Articular chondrocyte of knee joint (primary cell): ENCODE data around the gene C5orf24. TPM values are rescaled to one million over a fixed set of nuclear protein-coding genes. Genes with fewer than 3 reads are reported as not detected.

Experiments used
- total RNA-seq: library from RNA; depleted of rRNA; stranded (reverse); fragments of >200 nt; gene quantifications from 2 replicates; pipeline ENCODE4 v1.2.3, GENCODE V29; 2012

The C5orf24 gene
- 53.9 and 62.1 TPM in 2 replicates for total RNA-seq

DNA sequence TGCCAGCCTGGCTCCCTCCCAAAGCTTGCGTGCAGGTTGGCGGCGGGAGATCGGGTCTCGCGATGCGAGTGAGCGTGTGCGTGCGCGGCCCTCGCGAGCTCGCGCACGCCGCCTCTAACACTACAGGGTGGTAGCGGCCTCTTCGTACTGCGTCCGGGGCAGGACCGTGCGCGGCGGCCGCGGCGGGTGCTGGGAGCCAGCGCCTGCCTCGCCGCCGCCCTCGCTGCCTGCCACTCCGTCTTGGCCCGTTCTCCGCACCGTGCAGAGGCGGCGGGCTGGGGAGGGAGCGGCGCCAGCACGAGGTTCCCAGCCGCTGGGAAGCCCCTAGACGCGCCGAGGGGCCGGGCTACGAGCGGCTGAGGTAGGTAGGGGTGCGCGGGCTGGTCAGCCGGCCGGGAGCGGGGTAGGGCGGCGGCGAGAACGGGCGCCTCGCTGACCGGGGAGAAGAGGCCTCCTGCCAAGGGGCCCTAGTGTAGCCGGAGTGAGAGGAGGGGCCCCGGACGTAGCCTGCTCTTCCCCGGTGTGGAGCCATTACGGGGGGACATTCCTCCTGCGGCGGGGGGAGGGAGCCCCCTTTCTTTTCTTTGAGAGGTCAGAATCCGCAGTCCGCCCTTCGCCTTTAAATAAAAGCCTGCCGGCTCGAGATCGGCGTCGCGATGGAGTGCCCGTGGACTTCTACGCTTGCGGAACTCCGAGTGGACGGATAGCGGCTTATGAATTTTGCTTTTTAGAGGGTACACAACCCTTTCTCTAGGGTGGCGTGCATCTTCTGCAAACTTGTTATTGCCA, at the start of gene C5orf24:
TSS of gene C5orf24 (plus strand) at position 117 of the 789 bp plus-strand sequence. CDS start 8,933 bp downstream, outside the sequence.

DNA sequence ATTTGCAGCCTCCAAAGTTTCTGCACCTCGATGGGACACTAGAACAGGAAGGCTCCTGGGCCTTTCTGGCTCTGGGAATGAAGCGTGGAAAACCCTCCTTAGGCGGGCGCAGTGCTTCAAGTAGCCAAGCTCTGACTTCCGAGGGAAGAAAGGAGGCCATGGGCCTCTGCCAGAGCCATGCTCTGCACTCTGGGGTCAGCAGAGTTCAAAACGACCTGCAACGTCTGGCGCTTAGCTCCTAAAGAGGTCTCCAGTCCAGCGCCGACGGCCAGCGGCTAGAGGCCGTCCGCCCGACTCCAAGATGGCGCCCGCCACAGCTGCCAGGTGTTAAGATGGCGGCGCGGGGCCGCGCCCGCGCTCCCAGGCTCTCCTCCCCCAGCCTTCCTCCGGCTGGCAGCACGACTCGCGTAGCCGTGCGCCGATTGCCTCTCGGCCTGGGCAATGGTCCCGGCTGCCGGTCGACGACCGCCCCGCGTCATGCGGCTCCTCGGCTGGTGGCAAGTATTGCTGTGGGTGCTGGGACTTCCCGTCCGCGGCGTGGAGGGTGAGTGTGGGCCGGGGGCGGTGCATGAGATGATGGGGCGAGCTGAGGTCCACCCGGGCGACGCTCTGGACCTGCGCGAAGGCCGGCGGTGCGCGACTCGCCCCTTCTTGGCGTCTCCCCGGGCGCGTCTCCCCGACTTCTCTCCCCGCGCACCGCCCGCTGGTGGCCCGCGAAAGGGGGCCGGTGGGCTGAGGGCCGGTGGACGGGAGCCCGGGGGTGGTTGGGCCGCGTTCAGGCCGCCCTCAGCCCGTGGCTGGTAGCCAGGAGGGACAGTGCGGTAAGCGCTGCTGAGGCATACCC, 28.4 kb downstream of the C5orf24 start, which contains the start of gene TXNDC15:
TSS of gene TXNDC15 (plus strand) at position 385 of the 844 bp plus-strand sequence. CDS start at position 442, 57 bp downstream.

DNA sequence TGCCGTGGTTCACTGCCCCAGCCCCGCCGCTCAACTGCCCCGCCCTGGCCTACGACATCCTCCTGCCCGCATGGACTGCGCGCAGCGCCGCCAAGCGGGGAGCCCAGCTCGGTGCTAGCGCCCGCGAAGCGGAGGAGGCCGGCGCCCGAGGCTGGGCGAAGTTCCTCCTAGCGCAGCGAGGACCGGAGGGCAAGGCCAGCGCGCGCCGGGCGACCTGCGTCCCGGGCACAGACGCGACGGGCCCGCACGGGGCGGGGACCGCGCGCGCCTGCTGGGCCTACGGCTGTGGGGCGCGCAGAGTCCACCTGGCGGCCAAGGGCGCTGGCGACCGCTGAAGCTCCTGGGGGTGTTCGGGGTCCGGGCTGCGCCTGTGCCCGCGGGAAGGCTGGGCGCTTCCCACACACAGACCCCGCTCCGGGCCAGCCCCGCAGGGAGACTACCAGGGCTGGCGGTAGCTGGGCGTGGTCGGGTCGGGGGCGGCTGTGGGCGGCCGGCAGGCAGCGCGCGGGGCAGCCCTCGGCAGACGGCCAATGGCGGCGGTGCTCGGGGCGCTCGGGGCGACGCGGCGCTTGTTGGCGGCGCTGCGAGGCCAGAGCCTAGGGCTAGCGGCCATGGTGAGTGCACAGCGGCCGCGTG, 59.0 kb downstream of the C5orf24 start, which contains the start of gene PCBD2:
TSS of gene PCBD2 (plus strand) at position 522 of the 636 bp plus-strand sequence. CDS start at position 531, 9 bp downstream.

Other genes with a start within 250 kb of the C5orf24 start
- gene SAR1B, start 213.1 kb upstream of the C5orf24 start, total RNA-seq: 87.9 and 103 TPM in 2 replicates
- gene SEC24A, start 197.2 kb upstream of the C5orf24 start, total RNA-seq: 38.5 and 42.2 TPM in 2 replicates
- gene CAMLG, start 107.4 kb upstream of the C5orf24 start, total RNA-seq: 50.5 and 52.9 TPM in 2 replicates
- 29.4 and 32.0 TPM in 2 replicates for gene DDX46, start 87.2 kb upstream of the C5orf24 start, total RNA-seq
- 129 and 131 TPM in 2 replicates for gene TXNDC15, start 28.4 kb downstream of the C5orf24 start, total RNA-seq
- gene PCBD2, start 59.2 kb downstream of the C5orf24 start, total RNA-seq: 7.7 and 9.0 TPM in 2 replicates
- 0.13 and 0.32 TPM in 2 replicates for gene CATSPER3, start 121.9 kb downstream of the C5orf24 start, total RNA-seq
- 162 and 175 TPM in 2 replicates for gene PITX1, start 188.3 kb downstream of the C5orf24 start, total RNA-seq